Measurements from ENCODE around the gene COL1A1. TPM values are rescaled to one million over a fixed set of nuclear protein-coding genes. Genes with fewer than 3 reads are reported as not detected.

COL1A1 gene
- total and polyA plus RNA-seq, 2 of the 13 experiments (the other 11 are each of a cell fraction or from before 2014, with no cell fraction given): 0.05 TPM; not detected in 1

DNA sequence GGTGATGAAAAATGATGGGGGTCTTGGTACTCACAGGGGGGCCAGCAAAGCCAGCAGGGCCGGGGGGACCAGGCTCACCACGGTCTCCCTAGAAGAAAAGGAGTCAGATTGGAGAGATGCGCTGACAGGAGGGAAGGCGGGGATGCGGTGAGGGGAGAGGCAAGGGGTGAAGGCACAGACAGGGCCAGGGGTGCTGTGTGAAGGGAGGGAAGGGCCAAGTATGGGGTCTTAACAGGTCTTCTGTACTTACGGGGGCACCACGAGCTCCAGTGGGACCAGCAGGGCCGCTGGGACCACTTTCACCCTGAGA, 11.2 kb downstream of the COL1A1 start:
- Histone ChIP-seq H3K4me3 (replicated peaks in 1 of 3; ENCODE audit: insufficient read depth in 1 of 3, low read depth in 2 of 3, low read length in 3 of 3) (no peak overlapping the region), H3K4me1 (ENCODE audit: insufficient read depth, low read length) (no peaks in the 10 kb centered on the region), H3K36me3 (replicated peaks in 1 of 2; ENCODE audit: control insufficient read depth in 1 of 2, insufficient read depth in 2 of 2, low read length in 2 of 2) (no peaks in the 10 kb centered on the region), H3K9ac (ENCODE audit: insufficient read depth, low read depth, low read length) (no peak overlapping the region), H3K27ac (ENCODE audit: extremely low read length, insufficient read depth, low read length) (no peak overlapping the region), H4K20me1 (ENCODE audit: insufficient read depth, low read length) (no peaks in the 10 kb centered on the region), H3K9me3 (ENCODE audit: low read length) (no peaks in the 10 kb centered on the region), H3K27me3 (ENCODE audit: control insufficient read depth in 1 of 2, insufficient read depth in 2 of 2, low read length in 2 of 2) (peaks cover 23 to 100% of the 10 kb centered on the region in 2 experiments), H3K79me2 (ENCODE audit: insufficient read depth, low read length) (no peaks in the 10 kb centered on the region), H3K4me2 (ENCODE audit: low read depth, low read length) (no peak overlapping the region), H2AFZ (ENCODE audit: low read length) (no peak overlapping the region)
- intact Hi-C loops (cut with micrococcal nuclease; ENCODE audit: unreplicated experiment): no loop called here
- CTCF ChIA-PET (ENCODE audit: low intra/inter-chr PET ratio, low total read pairs): no interaction called here
- DNase-seq (ENCODE audit: low spot score) (no peak), FAIRE-seq (no peak), ATAC-seq (no peak)
- POLR2A ChIA-PET: no interaction called here
- 35% methylated on average over 8 of the region's 8 CpGs for WGBS (ENCODE audit: low lambda C conversion rate)
- in situ Hi-C loops (cut with HindIII; ENCODE audit: extremely low pct_ligation_motif_present, low pct_unique_long_range_greater_than_20kb): no loop called here
- BruUV-seq (replicated peaks): no TSS peak
- TF ChIP-seq EED (CRISPR knock-in tag; IDR thresholded peaks at IDR 0.05): no peak
- TF ChIP-seq ZNF3 (CRISPR knock-in tag; IDR thresholded peaks at IDR 0.05): no peak
- TF ChIP-seq NAIF1 (CRISPR knock-in tag; IDR thresholded peaks at IDR 0.05; ENCODE audit: borderline replicate concordance): no peak
- no peak for TF ChIP-seq ZNF468 (CRISPR knock-in tag; IDR thresholded peaks at IDR 0.05)
- no peak for TF ChIP-seq ZUFSP (CRISPR knock-in tag; IDR thresholded peaks at IDR 0.05; ENCODE audit: borderline replicate concordance)
- no peak for TF ChIP-seq FIP1L1 (IDR thresholded peaks at IDR 0.05; ENCODE audit: borderline replicate concordance, insufficient read depth, low read depth, low read length)
- no peak for TF ChIP-seq SYNCRIP (IDR thresholded peaks at IDR 0.05; ENCODE audit: insufficient read depth, low read depth, low read length)
- TF ChIP-seq ZMYM2 (CRISPR knock-in tag; IDR thresholded peaks at IDR 0.05): no peak
